Stimulated activated naive B cell treated with anti-CD40 and anti-IgM and Interleukin-4, amounts not matched to agents 10 μg/mL and 1 μg/mL and 100 μg/mL, for 72 hours (primary cell): ENCODE measurements around the gene TTLL12.

Source experiments
- ATAC-seq, 2 donors: fragments of 150-1000 bp; cut with Tn5 transposase; replicated peaks; 2 replicates each; pipeline ENCODE4 v1.10.0; 2021; ENCODE audit warnings: moderate library complexity in 1 of 2
- DNase-seq: peaks from one replicate; pipeline ENCODE4 v3.0.0; 2021
- H3K27ac Mint-ChIP-seq: one replicate; pipeline ENCODE4 v1.8.0; 2022; ENCODE audit warnings: mild to moderate bottlenecking, mixed read lengths
- H3K27me3 Mint-ChIP-seq, 2 donors: one replicate each; pipeline ENCODE4 v1.8.0; 2022; ENCODE audit warnings: mixed read lengths in 2 of 2
- H3K36me3 Mint-ChIP-seq, 2 donors: one replicate each; pipeline ENCODE4 v1.8.0; 2022; ENCODE audit warnings: mixed read lengths in 2 of 2, mild to moderate bottlenecking in 1 of 2
- H3K4me1 Mint-ChIP-seq, 2 donors: one replicate each; pipeline ENCODE4 v1.8.0; 2022; ENCODE audit warnings: mixed read lengths in 2 of 2, mild to moderate bottlenecking in 1 of 2
- H3K4me3 Mint-ChIP-seq, 2 donors: one replicate each; pipeline ENCODE4 v1.8.0; 2022; ENCODE audit warnings: mild to moderate bottlenecking in 2 of 2, mixed read lengths in 2 of 2, moderate library complexity in 1 of 2
- H3K9me3 Mint-ChIP-seq, 2 donors: one replicate each; pipeline ENCODE4 v1.8.0; 2022; ENCODE audit warnings: mixed read lengths in 2 of 2, mild to moderate bottlenecking in 1 of 2

Gene TTLL12

GRCh38 chr22:43198936-43199335 is 12.0 kb upstream of the TTLL12 start:
- no peaks in the 10 kb centered on the region for H3K36me3 Mint-ChIP-seq
- DNase-seq = no peak
- no peak overlapping the region for H3K27ac Mint-ChIP-seq
- peaks cover 29% of the 10 kb centered on the region in 2 donors for H3K27me3 Mint-ChIP-seq
- ATAC-seq = no peak
- no peaks in the 10 kb centered on the region for H3K9me3 Mint-ChIP-seq
- no peak overlapping the region for H3K4me3 Mint-ChIP-seq
- no peaks in the 10 kb centered on the region for H3K4me1 Mint-ChIP-seq

GRCh38 chr22:43198126-43198525 is 11.2 kb upstream of the TTLL12 start:
- H3K9me3 Mint-ChIP-seq = no peaks in the 10 kb centered on the region
- no peak overlapping the region for H3K4me3 Mint-ChIP-seq
- H3K27ac Mint-ChIP-seq = no peak overlapping the region
- no peak for ATAC-seq
- H3K27me3 Mint-ChIP-seq = peaks cover 29% of the 10 kb centered on the region in 2 donors
- DNase-seq = no peak
- H3K36me3 Mint-ChIP-seq = no peaks in the 10 kb centered on the region
- H3K4me1 Mint-ChIP-seq = no peaks in the 10 kb centered on the region

- no peak for DNase-seq
- Mint-ChIP-seq H3K36me3 (no peaks in the 10 kb centered on the region), H3K27me3 (peaks cover 29% of the 10 kb centered on the region in 2 donors), H3K4me1 (no peaks in the 10 kb centered on the region), H3K4me3 (no peak overlapping the region), H3K9me3 (no peaks in the 10 kb centered on the region), H3K27ac (no peak overlapping the region)
- no peak for ATAC-seq
Measured at GRCh38 chr22:43197271-43197941, 10.5 kb upstream of the TTLL12 start.

- ATAC-seq (no peak), DNase-seq (no peak)
- peaks cover 11 to 14% of the 10 kb centered on the region in 2 donors for H3K27me3 Mint-ChIP-seq
- no peaks in the 10 kb centered on the region for H3K4me1 Mint-ChIP-seq
- H3K27ac Mint-ChIP-seq = no peak overlapping the region
- H3K36me3 Mint-ChIP-seq = peaks cover 0 to 4% of the 10 kb centered on the region in 2 donors
- no peak overlapping the region for H3K4me3 Mint-ChIP-seq
- H3K9me3 Mint-ChIP-seq = peaks cover 3 to 6% of the 10 kb centered on the region in 2 donors
Measured at GRCh38 chr22:43191831-43192230, 4.9 kb upstream of the TTLL12 start.

GRCh38 chr22:43188829-43189545 is 2.1 kb upstream of the TTLL12 start:
- peaks cover 9 to 22% of the 10 kb centered on the region in 2 donors for H3K4me1 Mint-ChIP-seq
- peaks cover 7 to 14% of the 10 kb centered on the region in 2 donors for H3K27me3 Mint-ChIP-seq
- peaks cover 0 to 11% of the 10 kb centered on the region in 2 donors for H3K36me3 Mint-ChIP-seq
- peaks cover 3 to 6% of the 10 kb centered on the region in 2 donors for H3K9me3 Mint-ChIP-seq
- peak overlapping the region; percentile 37 for H3K27ac Mint-ChIP-seq
- ATAC-seq = no peak
- DNase-seq = no peak
- H3K4me3 Mint-ChIP-seq = peak overlapping the region in 1 of 2 donors; percentile 37

- peaks cover 7 to 14% of the 10 kb centered on the region in 2 donors for H3K27me3 Mint-ChIP-seq
- peaks cover 3 to 16% of the 10 kb centered on the region in 2 donors for H3K36me3 Mint-ChIP-seq
- ATAC-seq (peak; percentile 96 to 97), DNase-seq (peak; percentile 98)
- H3K4me1 Mint-ChIP-seq = peaks cover 10 to 23% of the 10 kb centered on the region in 2 donors
- peaks cover 3 to 6% of the 10 kb centered on the region in 2 donors for H3K9me3 Mint-ChIP-seq
- peak overlapping the region; percentile 96 for H3K27ac Mint-ChIP-seq
- H3K4me3 Mint-ChIP-seq = peak overlapping the region; percentile 83 to 90
Measured at GRCh38 chr22:43187171-43188099, 501 bp upstream of the TTLL12 start.

GRCh38 chr22:43185860-43186261 is 1.1 kb downstream of the TTLL12 start:
- Mint-ChIP-seq H3K36me3 (peaks cover 9 to 25% of the 10 kb centered on the region in 2 donors), H3K4me1 (peaks cover 10 to 23% of the 10 kb centered on the region in 2 donors), H3K4me3 (peak overlapping the region; percentile 80 to 82), H3K27ac (no peak overlapping the region), H3K27me3 (peaks cover 2 to 5% of the 10 kb centered on the region in 2 donors), H3K9me3 (peaks cover 0 to under 1% of the 10 kb centered on the region in 2 donors)
- DNase-seq = no peak
- ATAC-seq = no peak

- Mint-ChIP-seq H3K9me3 (no peaks in the 10 kb centered on the region), H3K27me3 (no peaks in the 10 kb centered on the region), H3K4me1 (peaks cover 10 to 23% of the 10 kb centered on the region in 2 donors), H3K36me3 (peaks cover 27 to 41% of the 10 kb centered on the region in 2 donors), H3K27ac (no peak overlapping the region), H3K4me3 (no peak overlapping the region)
- DNase-seq (no peak), ATAC-seq (no peak)
Measured at GRCh38 chr22:43183496-43184277, 3.2 kb downstream of the TTLL12 start.

- H3K27me3 Mint-ChIP-seq = no peaks in the 10 kb centered on the region
- no peak for ATAC-seq
- H3K27ac Mint-ChIP-seq = peak overlapping the region; percentile 75
- H3K9me3 Mint-ChIP-seq = no peaks in the 10 kb centered on the region
- H3K4me1 Mint-ChIP-seq = peaks cover 10 to 23% of the 10 kb centered on the region in 2 donors
- H3K4me3 Mint-ChIP-seq = no peak overlapping the region
- DNase-seq = no peak
- H3K36me3 Mint-ChIP-seq = peaks cover 31 to 47% of the 10 kb centered on the region in 2 donors
Measured at GRCh38 chr22:43182726-43183125, 4.2 kb downstream of the TTLL12 start.

GRCh38 chr22:43182118-43182517 is 4.8 kb downstream of the TTLL12 start:
- Mint-ChIP-seq H3K9me3 (no peaks in the 10 kb centered on the region), H3K27ac (no peak overlapping the region), H3K27me3 (no peaks in the 10 kb centered on the region), H3K4me3 (no peak overlapping the region), H3K4me1 (peaks cover 10 to 23% of the 10 kb centered on the region in 2 donors), H3K36me3 (peaks cover 34 to 52% of the 10 kb centered on the region in 2 donors)
- DNase-seq (no peak), ATAC-seq (no peak)

- H3K36me3 Mint-ChIP-seq = peaks cover 38 to 56% of the 10 kb centered on the region in 2 donors
- H3K27ac Mint-ChIP-seq = no peak overlapping the region
- H3K4me1 Mint-ChIP-seq = peaks cover 10 to 23% of the 10 kb centered on the region in 2 donors
- no peaks in the 10 kb centered on the region for H3K27me3 Mint-ChIP-seq
- ATAC-seq (no peak), DNase-seq (no peak)
- no peak overlapping the region for H3K4me3 Mint-ChIP-seq
- H3K9me3 Mint-ChIP-seq = no peaks in the 10 kb centered on the region
Measured at GRCh38 chr22:43181321-43182076, 5.4 kb downstream of the TTLL12 start.

GRCh38 chr22:43180670-43181069 is 6.3 kb downstream of the TTLL12 start:
- peaks cover 10 to 17% of the 10 kb centered on the region in 2 donors for H3K4me1 Mint-ChIP-seq

GRCh38 chr22:43179911-43180195 is 7.1 kb downstream of the TTLL12 start:
- DNase-seq (no peak), ATAC-seq (no peak)
- Mint-ChIP-seq H3K4me3 (no peak overlapping the region), H3K27me3 (no peaks in the 10 kb centered on the region), H3K9me3 (no peaks in the 10 kb centered on the region), H3K27ac (no peak overlapping the region), H3K36me3 (peaks cover 42 to 60% of the 10 kb centered on the region in 2 donors), H3K4me1 (peaks cover 5 to 9% of the 10 kb centered on the region in 2 donors)

More at GRCh38 chr22:43180670-43181069, 6.3 kb downstream of the TTLL12 start:
- Mint-ChIP-seq H3K27ac (no peak overlapping the region), H3K36me3 (peaks cover 42 to 60% of the 10 kb centered on the region in 2 donors), H3K27me3 (no peaks in the 10 kb centered on the region), H3K9me3 (no peaks in the 10 kb centered on the region), H3K4me3 (no peak overlapping the region)
- DNase-seq (no peak), ATAC-seq (no peak)
